HepG2 (cell line): ENCODE data around the gene LTA4H.

Experiments
- CENPX ChIP-seq: sonication (generic); formaldehyde crosslinking; IDR thresholded peaks from 2 replicates; pipeline ENCODE4 v1.9.0; 2021; ENCODE audit warnings: mild to moderate bottlenecking, missing genetic modification reagents, moderate library complexity
- ELK4 ChIP-seq: sonication (generic); formaldehyde crosslinking; IDR thresholded peaks from 2 replicates; pipeline ENCODE4 v1.9.0; 2021; ENCODE audit warnings: missing genetic modification reagents, borderline replicate concordance
- EZH2 ChIP-seq: conservative IDR thresholded peaks from 2 replicates; pipeline ENCODE4 v1.6.1; 2012; ENCODE audit warnings: mild to moderate bottlenecking, low read depth, low read length, moderate library complexity
- TAF1 ChIP-seq: sonication (generic); formaldehyde crosslinking; IDR thresholded peaks from 2 replicates; pipeline ENCODE4 v1.4.0; 2020; ENCODE audit warnings: missing genetic modification reagents
- TAF15 ChIP-seq: fragments of 200-400 bp; formaldehyde crosslinking; IDR thresholded peaks from one replicate; pipeline ENCODE4 v1.6.1; 2018; ENCODE audit warnings: mild to moderate bottlenecking, low read depth, low read length; ENCODE audit not compliant: poor library complexity, severe bottlenecking
- ZNF260 ChIP-seq: sonication (generic); formaldehyde crosslinking; IDR thresholded peaks from 2 replicates; pipeline ENCODE4 v1.4.0; 2020; ENCODE audit warnings: missing genetic modification reagents, low read depth, mild to moderate bottlenecking, borderline replicate concordance
- ZNF282 ChIP-seq: fragments of 450-650 bp; IDR thresholded peaks from 2 replicates; pipeline ENCODE4 v1.6.1; 2018; ENCODE audit not compliant: partially characterized antibody
- ZNF446 ChIP-seq: sonication (generic); formaldehyde crosslinking; IDR thresholded peaks from 2 replicates; pipeline ENCODE4 v1.5.0; 2020; ENCODE audit warnings: mild to moderate bottlenecking, missing genetic modification reagents
- ZNF749 ChIP-seq: sonication (generic); formaldehyde crosslinking; IDR thresholded peaks from 2 replicates; pipeline ENCODE4 v1.8.0; 2022; ENCODE audit warnings: mild to moderate bottlenecking, missing genetic modification reagents, moderate library complexity, borderline replicate concordance
- TF ChIP-seq, protein P1 (sequence below): sonication (generic); formaldehyde crosslinking; IDR thresholded peaks from 2 replicates; pipeline ENCODE4 v1.5.0; 2020; ENCODE audit warnings: mild to moderate bottlenecking, missing genetic modification reagents, moderate library complexity

- TF ChIP-seq ELK4 (CRISPR knock-in tag) (no peak), ZNF749 (CRISPR knock-in tag) (no peak), EZH2 (no peak), CENPX (CRISPR knock-in tag) (no peak), TAF1 (no peak), ZNF282 (no peak), ZNF260 (CRISPR knock-in tag) (no peak), TAF15 (no peak), ZNF446 (CRISPR knock-in tag) (no peak)
- TF ChIP-seq, protein P1, sequence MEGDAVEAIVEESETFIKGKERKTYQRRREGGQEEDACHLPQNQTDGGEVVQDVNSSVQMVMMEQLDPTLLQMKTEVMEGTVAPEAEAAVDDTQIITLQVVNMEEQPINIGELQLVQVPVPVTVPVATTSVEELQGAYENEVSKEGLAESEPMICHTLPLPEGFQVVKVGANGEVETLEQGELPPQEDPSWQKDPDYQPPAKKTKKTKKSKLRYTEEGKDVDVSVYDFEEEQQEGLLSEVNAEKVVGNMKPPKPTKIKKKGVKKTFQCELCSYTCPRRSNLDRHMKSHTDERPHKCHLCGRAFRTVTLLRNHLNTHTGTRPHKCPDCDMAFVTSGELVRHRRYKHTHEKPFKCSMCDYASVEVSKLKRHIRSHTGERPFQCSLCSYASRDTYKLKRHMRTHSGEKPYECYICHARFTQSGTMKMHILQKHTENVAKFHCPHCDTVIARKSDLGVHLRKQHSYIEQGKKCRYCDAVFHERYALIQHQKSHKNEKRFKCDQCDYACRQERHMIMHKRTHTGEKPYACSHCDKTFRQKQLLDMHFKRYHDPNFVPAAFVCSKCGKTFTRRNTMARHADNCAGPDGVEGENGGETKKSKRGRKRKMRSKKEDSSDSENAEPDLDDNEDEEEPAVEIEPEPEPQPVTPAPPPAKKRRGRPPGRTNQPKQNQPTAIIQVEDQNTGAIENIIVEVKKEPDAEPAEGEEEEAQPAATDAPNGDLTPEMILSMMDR (CRISPR knock-in tag), result no peak
Observed at GRCh38 chr12:95997911-95998510, 37.4 kb downstream of the LTA4H start.
